ENCODE data around the gene TLNRD1. TPM values are rescaled to one million over a fixed set of nuclear protein-coding genes. Genes with fewer than 3 reads are reported as not detected.

Gene TLNRD1
- total RNA-seq, 1 experiment from 2014 or later: 14.9 TPM

- no TSS peak for BruUV-seq (replicated peaks)
- H4K20me1 ChIP-seq (ENCODE audit: insufficient read depth): no peaks in the 10 kb centered on the region
- no peaks in the 10 kb centered on the region for H3K9me3 ChIP-seq (ENCODE audit: insufficient read depth, low read depth)
- H3K79me2 ChIP-seq (ENCODE audit: low read depth): no peaks in the 10 kb centered on the region
- intact Hi-C loops (cut with micrococcal nuclease; ENCODE audit: unreplicated experiment): no loop called here
- no peaks in the 10 kb centered on the region for H3K27me3 ChIP-seq (ENCODE audit: insufficient read depth, low read depth)
- ChIA-PET POLR2A (ENCODE audit: unreplicated experiment) (no interaction called here), CTCF (interaction anchor here (0.6 kb wide), 1 partner anchor 345 kb away, joined by 3 read pairs; no protein-coding TSS in a partner anchor)
- H3K36me3 ChIP-seq (ENCODE audit: low read depth): no peaks in the 10 kb centered on the region
- H3K9me2 ChIP-seq (ENCODE audit: insufficient read depth): no peaks in the 10 kb centered on the region
- H3K4me3 ChIP-seq: no peak overlapping the region
- H2AFZ ChIP-seq: no peak overlapping the region
- DNase-seq: no peak
- no peak overlapping the region for H3K4me2 ChIP-seq
- no peaks in the 10 kb centered on the region for H3F3A ChIP-seq (ENCODE audit: insufficient read depth, low read depth)
- no peak overlapping the region for H3K27ac ChIP-seq
- H3K4me1 ChIP-seq (replicated peaks; ENCODE audit: insufficient read depth): no peaks in the 10 kb centered on the region
- no peak for TF ChIP-seq EZH2 (IDR thresholded peaks at IDR 0.05; ENCODE audit: low read depth)
- TF ChIP-seq CTCF (conservative IDR thresholded peaks at IDR 0.05): no peak
These were observed 37.4 kb downstream of the TLNRD1 start for GRCh38 chr15:81037952-81038743.

DNA sequence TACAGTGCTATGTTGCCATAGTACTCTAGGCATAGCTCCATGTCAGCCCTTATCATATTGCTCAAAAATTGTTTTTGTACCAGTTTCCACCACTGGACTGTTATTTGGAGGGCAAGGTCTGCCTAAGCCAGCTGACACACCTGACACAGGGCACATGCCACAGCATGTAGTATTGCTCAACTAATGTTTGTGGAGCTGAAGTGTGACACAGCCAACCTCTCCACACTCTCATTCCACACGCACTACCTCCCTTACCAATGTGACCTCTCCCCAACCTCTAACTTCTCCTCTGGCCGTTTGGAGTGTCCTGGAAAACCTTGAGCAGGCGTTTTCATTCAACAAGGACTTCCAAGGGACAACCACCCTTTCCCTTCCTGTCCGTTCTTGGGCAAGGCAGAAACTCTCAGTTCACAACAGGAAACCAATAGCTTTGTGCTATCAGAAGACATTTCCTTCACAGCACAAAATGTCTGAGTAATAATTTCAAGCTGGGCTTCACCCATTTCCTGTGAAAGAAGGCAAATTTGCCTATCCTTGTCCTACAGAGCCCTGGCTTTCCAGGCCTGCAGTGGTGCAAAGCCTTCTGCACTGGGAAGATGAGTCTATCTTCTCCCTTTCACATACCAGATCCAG, 38.4 kb downstream of the TLNRD1 start:
- DNase-seq: no peak
- H3F3A ChIP-seq (ENCODE audit: insufficient read depth, low read depth): no peaks in the 10 kb centered on the region
- H3K27ac ChIP-seq: no peak overlapping the region
- TF ChIP-seq EZH2 (IDR thresholded peaks at IDR 0.05; ENCODE audit: low read depth) (no peak), CTCF (conservative IDR thresholded peaks at IDR 0.05) (no peak)
- no peaks in the 10 kb centered on the region for H3K27me3 ChIP-seq (ENCODE audit: insufficient read depth, low read depth)
- H3K4me1 ChIP-seq (replicated peaks; ENCODE audit: insufficient read depth): no peaks in the 10 kb centered on the region
- H3K4me2 ChIP-seq: no peak overlapping the region
- intact Hi-C loops (cut with micrococcal nuclease; ENCODE audit: unreplicated experiment): no loop called here
- no peaks in the 10 kb centered on the region for H3K79me2 ChIP-seq (ENCODE audit: low read depth)
- no peak overlapping the region for H3K4me3 ChIP-seq
- POLR2A ChIA-PET (ENCODE audit: unreplicated experiment): no interaction called here
- H2AFZ ChIP-seq: no peak overlapping the region
- CTCF ChIA-PET: interaction anchor here (0.6 kb wide), 1 partner anchor 345 kb away, joined by 3 read pairs; no protein-coding TSS in a partner anchor
- no TSS peak for BruUV-seq (replicated peaks)
- H4K20me1 ChIP-seq (ENCODE audit: insufficient read depth): no peaks in the 10 kb centered on the region
- H3K36me3 ChIP-seq (ENCODE audit: low read depth): no peaks in the 10 kb centered on the region
- no peaks in the 10 kb centered on the region for H3K9me2 ChIP-seq (ENCODE audit: insufficient read depth)
- no peaks in the 10 kb centered on the region for H3K9me3 ChIP-seq (ENCODE audit: insufficient read depth, low read depth)

DNA sequence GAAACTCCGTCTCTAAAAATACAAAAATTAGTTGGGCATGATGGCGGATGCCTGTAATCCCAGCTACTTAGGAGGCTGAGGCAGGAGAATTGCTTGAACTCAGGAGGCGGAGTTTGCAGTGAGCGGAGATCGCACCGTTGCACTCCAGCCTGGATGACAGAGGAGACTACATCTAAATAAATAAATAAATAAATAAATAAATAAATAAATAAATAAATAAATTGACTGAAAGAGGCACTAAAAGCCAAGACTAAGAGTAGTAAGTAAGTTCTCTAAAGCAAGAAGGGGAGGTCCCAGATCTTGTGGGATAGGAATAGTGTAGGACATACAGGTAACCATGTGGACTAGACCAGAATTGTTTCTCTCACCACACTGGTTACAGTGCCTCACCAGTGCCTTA, 40.0 kb downstream of the TLNRD1 start:
- no peaks in the 10 kb centered on the region for H3K9me3 ChIP-seq (ENCODE audit: insufficient read depth, low read depth)
- H3K4me1 ChIP-seq (replicated peaks; ENCODE audit: insufficient read depth): no peaks in the 10 kb centered on the region
- no peaks in the 10 kb centered on the region for H3F3A ChIP-seq (ENCODE audit: insufficient read depth, low read depth)
- BruUV-seq (replicated peaks): no TSS peak
- intact Hi-C loops (cut with micrococcal nuclease; ENCODE audit: unreplicated experiment): no loop called here
- no peaks in the 10 kb centered on the region for H3K36me3 ChIP-seq (ENCODE audit: low read depth)
- CTCF ChIA-PET: no interaction called here
- H3K27me3 ChIP-seq (ENCODE audit: insufficient read depth, low read depth): no peaks in the 10 kb centered on the region
- H3K4me3 ChIP-seq: no peak overlapping the region
- POLR2A ChIA-PET (ENCODE audit: unreplicated experiment): no interaction called here
- H4K20me1 ChIP-seq (ENCODE audit: insufficient read depth): no peaks in the 10 kb centered on the region
- TF ChIP-seq CTCF (conservative IDR thresholded peaks at IDR 0.05) (no peak), EZH2 (IDR thresholded peaks at IDR 0.05; ENCODE audit: low read depth) (no peak)
- H3K9me2 ChIP-seq (ENCODE audit: insufficient read depth): no peaks in the 10 kb centered on the region
- H3K27ac ChIP-seq: no peak overlapping the region
- no peak overlapping the region for H3K4me2 ChIP-seq
- no peak overlapping the region for H2AFZ ChIP-seq
- no peaks in the 10 kb centered on the region for H3K79me2 ChIP-seq (ENCODE audit: low read depth)
- no peak for DNase-seq

All from PC-9 (cell line).